Fibroblast of peridontal ligament (primary cell): Measurements from ENCODE around the gene MAP3K6.
"Not testable (repeated sequence)": the region's sequence is repeated elsewhere in the genome, so short reads cannot be mapped to it uniquely, and the experiment has no call there.

ENCODE experiments used
- DNase-seq: peaks from one replicate; pipeline ENCODE4 v3.0.0-alpha.2; 2010; ENCODE audit errors: extremely low read depth

Gene MAP3K6

GRCh38 chr1:27395441-27396195 is 28.9 kb upstream of the MAP3K6 start:
- DNase-seq, result peak; percentile 77

GRCh38 chr1:27394925-27395324 is 28.2 kb upstream of the MAP3K6 start:
- peak; percentile 16 for DNase-seq

- DNase-seq, result no peak
These were observed 27.5 kb upstream of the MAP3K6 start for GRCh38 chr1:27394282-27394658.

GRCh38 chr1:27393641-27394281 is 27.0 kb upstream of the MAP3K6 start:
- no peak for DNase-seq

- DNase-seq, result no peak
These were observed 26.2 kb upstream of the MAP3K6 start for GRCh38 chr1:27392778-27393635.

GRCh38 chr1:27392096-27392777 is 25.5 kb upstream of the MAP3K6 start, which contains the start of gene GPR3:
GPR3 (plus strand) TSS chr1:27392622; CDS start chr1:27393799, 1,177 bp downstream.
- peak; percentile 82 for DNase-seq

GRCh38 chr1:27391511-27392095 is 24.8 kb upstream of the MAP3K6 start:
- peak; percentile 44 for DNase-seq

- DNase-seq, result peak; percentile 28
These were observed 21.7 kb upstream of the MAP3K6 start for GRCh38 chr1:27388337-27389005.

- not testable (repeated sequence) for DNase-seq
These were observed 18.0 kb upstream of the MAP3K6 start for GRCh38 chr1:27384797-27385196.

GRCh38 chr1:27383661-27384060 is 16.9 kb upstream of the MAP3K6 start:
- no peak for DNase-seq

- DNase-seq, result no peak
These were observed 16.4 kb upstream of the MAP3K6 start, which contains the start of gene CD164L2 for GRCh38 chr1:27383039-27383605. CD164L2 (minus strand) TSS chr1:27383333; CDS start chr1:27383239, 94 bp downstream.

GRCh38 chr1:27381969-27382762 is 15.4 kb upstream of the MAP3K6 start:
- DNase-seq, result no peak

GRCh38 chr1:27380766-27381733 is 14.3 kb upstream of the MAP3K6 start:
- DNase-seq, result peak; percentile 53

GRCh38 chr1:27380224-27380623 is 13.5 kb upstream of the MAP3K6 start:
- no peak for DNase-seq

- no peak for DNase-seq
These were observed 12.9 kb upstream of the MAP3K6 start for GRCh38 chr1:27379564-27380122.

- no peak for DNase-seq
These were observed 11.2 kb upstream of the MAP3K6 start for GRCh38 chr1:27377760-27378495.

- DNase-seq, result no peak
These were observed 7.8 kb upstream of the MAP3K6 start, which contains the start of gene FCN3 for GRCh38 chr1:27374362-27375086. FCN3 (minus strand) TSS chr1:27374824; CDS start chr1:27374818, 6 bp downstream.
